GM12878 (cell line): ENCODE measurements around the gene PCCB. TPM values are rescaled to one million over a fixed set of nuclear protein-coding genes. Genes with fewer than 3 reads are reported as not detected.

Experiments used
- ATAC-seq: fragments of 200-7000 bp; cut with Tn5 transposase; 3 replicates; pipeline ENCODE4 v1.9.1; 2020; ENCODE audit warnings: mild to moderate bottlenecking, moderate library complexity
- BruUV-seq: library from RNA; stranded (reverse); fragments of 400-500 nt; replicated peaks from 2 replicates; lab custom pipeline; 2021; lab: Mats Ljungman, UMichigan
- CTCF ChIA-PET: fragments of 300-600 bp; sonication (Branson Sonifier 250); formaldehyde crosslinking; extraction: SDS; loops from one replicate; lab custom pipeline; 2021; ENCODE audit warnings: inconsistent platforms; lab: Yijun Ruan, JAX
- POLR2A ChIA-PET: fragments of 350-600 bp; formaldehyde crosslinking; extraction: SDS; loops from one replicate; lab custom pipeline; 2021; ENCODE audit warnings: inconsistent platforms; lab: Charles Lee
- RAD21 ChIA-PET: fragments of 300-600 bp; sonication (Branson Sonifier 250); formaldehyde crosslinking; loops from one replicate; lab custom pipeline; 2023; ENCODE audit warnings: antibody characterized with exemption; ENCODE audit not compliant: unreplicated experiment; lab: Charles Lee
- SMC1A ChIA-PET: fragments of 300-600 bp; sonication (Branson Sonifier 250); formaldehyde crosslinking; loops from one replicate; lab custom pipeline; 2023; ENCODE audit not compliant: unreplicated experiment, uncharacterized antibody; lab: Charles Lee
- DNase-seq: peaks from one replicate; pipeline ENCODE4 v3.0.0-alpha.2; 2011; ENCODE audit warnings: low read depth, low spot score
- FAIRE-seq: peaks from 3 replicates; lab custom pipeline; 2011; peaks lifted over from hg19 to GRCh38; lab: Jason Lieb, UNC
- H2AFZ ChIP-seq: 2 replicates; pipeline ENCODE4 v1.6.0; 2011; ENCODE audit warnings: low read depth, low read length, control low read depth; ENCODE audit not compliant: control insufficient read depth
- H3K27ac ChIP-seq: 2 replicates; pipeline ENCODE4 v1.5.1; 2011; ENCODE audit warnings: control low read depth; ENCODE audit not compliant: control insufficient read depth, insufficient read depth
- H3K27me3 ChIP-seq, 2 experiments: replicated peaks in 1 of 2; 2 replicates each; pipeline versions ENCODE4 v1.6.0 to v1.6.1; 2011; ENCODE audit warnings: low read length in 1 of 2; ENCODE audit not compliant: control insufficient read depth in 2 of 2, insufficient read depth in 2 of 2
- H3K36me3 ChIP-seq, 2 experiments: 2 replicates each; pipeline ENCODE4 v1.5.1; 2011; ENCODE audit warnings: low read length in 1 of 2; ENCODE audit not compliant: control insufficient read depth in 2 of 2, insufficient read depth in 2 of 2
- H3K4me1 ChIP-seq: 2 replicates; pipeline ENCODE4 v1.6.1; 2011; ENCODE audit warnings: mild to moderate bottlenecking, low read length, moderate library complexity, mixed read lengths; ENCODE audit not compliant: control insufficient read depth, insufficient read depth
- H3K4me2 ChIP-seq: 2 replicates; pipeline ENCODE4 v1.6.0; 2011; ENCODE audit warnings: control low read depth; ENCODE audit not compliant: control insufficient read depth, insufficient read depth
- H3K4me3 ChIP-seq: fragments of 200-600 bp; sonication (generic); 2 replicates; pipeline ENCODE4 v1.5.1; 2016
- H3K79me2 ChIP-seq: 2 replicates; pipeline ENCODE4 v1.6.0; 2011; ENCODE audit warnings: low read length; ENCODE audit not compliant: control insufficient read depth, insufficient read depth
- H3K9ac ChIP-seq: 2 replicates; pipeline ENCODE4 v1.8.0; 2011; ENCODE audit warnings: low read length, control low read depth, mixed read lengths; ENCODE audit not compliant: control insufficient read depth, insufficient read depth
- H3K9me3 ChIP-seq: replicated peaks from 3 replicates; pipeline ENCODE4 v1.5.1; 2011; ENCODE audit warnings: mild to moderate bottlenecking, low read length; ENCODE audit not compliant: control insufficient read depth, insufficient read depth
- H4K20me1 ChIP-seq: 2 replicates; pipeline ENCODE4 v1.6.0; 2011; ENCODE audit not compliant: control insufficient read depth, insufficient read depth
- CTCF ChIP-seq, 3 experiments: IDR thresholded peaks in 2 of 3; conservative IDR thresholded peaks in 1 of 3; 2 replicates each; pipeline ENCODE4 v1.5.1; 2011; ENCODE audit warnings: low read depth in 3 of 3, low read length in 3 of 3, mild to moderate bottlenecking in 3 of 3, control low read depth in 2 of 3, moderate library complexity in 2 of 3, inconsistent platforms in 1 of 3, mixed read lengths in 1 of 3; ENCODE audit not compliant: control insufficient read depth in 2 of 3, insufficient read depth in 1 of 3; ENCODE audit errors: extremely low read depth in 1 of 3
- EED ChIP-seq: sonication (generic); IDR thresholded peaks from 2 replicates; pipeline ENCODE4 v1.6.1; 2016; ENCODE audit warnings: antibody characterized with exemption, low read depth
- NFIC ChIP-seq: IDR thresholded peaks from 2 replicates; pipeline ENCODE4 v1.6.1; 2012; ENCODE audit warnings: low read depth, mild to moderate bottlenecking, inconsistent platforms, low read length, moderate library complexity
- RAD21 ChIP-seq: IDR thresholded peaks from 2 replicates; pipeline ENCODE4 v1.6.1; 2011; ENCODE audit warnings: mild to moderate bottlenecking, low read depth, low read length, moderate library complexity; ENCODE audit not compliant: insufficient read depth
- RCOR1 ChIP-seq: conservative IDR thresholded peaks from 2 replicates; pipeline ENCODE4 v1.6.1; 2012; ENCODE audit warnings: low read depth, low read length, improper control_type of control experiment
- TARDBP ChIP-seq: IDR thresholded peaks from 2 replicates; pipeline ENCODE4 v1.6.1; 2016; ENCODE audit warnings: borderline replicate concordance
- WGBS: methylation state at CpG from one replicate; pipeline ENCODE4 v1.1.6; 2016; ENCODE audit warnings: low lambda C conversion rate; ENCODE audit not compliant: insufficient replicate concordance, insufficient coverage; ENCODE audit errors: missing lambda C conversion rate; 5-methylcytosine and 5-hydroxymethylcytosine counted together
- in situ Hi-C: fragments of 300-500 bp; cut with MboI; formaldehyde crosslinking; loops from 9 replicates; pipeline ENCODE4 v1.14.3; 2018; ENCODE audit warnings: mixed read lengths
- intact Hi-C: fragments of 100-400 bp; cut with micrococcal nuclease; formaldehyde crosslinking; loops from one replicate; pipeline ENCODE4 v1.14.2; 2022; ENCODE audit not compliant: unreplicated experiment
- polyA plus RNA-seq, 11 experiments: library from polyadenylated mRNA; depleted of rRNA in 4 of 11; unstranded in 6 of 11; stranded (reverse) in 5 of 11; fragments of >200 nt; fragmentation: Nextera tagmentation in 4 of 11; fragmentation: Illumina TruSeq in 1 of 11; extraction: Ambion mirVana in 4 of 11; extraction: Trizol in 1 of 11; gene quantifications; 1 replicate in 1 of 11; 2 replicates in 10 of 11; pipeline versions ENCODE4 v1.2.1 to v1.2.3, GENCODE V29; 2011 to 2016; ENCODE audit warnings: inconsistent platforms in 2 of 11, missing spikeins in 2 of 11, low read depth in 1 of 11
- total RNA-seq, 4 experiments: library from RNA; depleted of rRNA in 3 of 4; stranded (reverse); fragments of >200 nt in 3 of 4; fragmentation: Illumina TruSeq in 1 of 4; extraction: Trizol in 1 of 4; gene quantifications; 2 replicates each; pipeline versions ENCODE4 v1.2.1 to v1.2.3, GENCODE V29; 2013 to 2021

PCCB gene
- total and polyA plus RNA-seq, 10 of the 15 experiments (the other 5 are each of a cell fraction or from before 2014, with no cell fraction given) = 67.2 to 133 (median 86.9) TPM

- no peaks in the 10 kb centered on the region for H4K20me1 ChIP-seq
- ATAC-seq (no peak), DNase-seq (no peak)
- H3K36me3 ChIP-seq = peaks cover 0 to 8% of the 10 kb centered on the region in 2 experiments; a peak in 1 of 4 replicates
- no TSS peak for BruUV-seq
- H3K9me3 ChIP-seq = no peaks in the 10 kb centered on the region
- 34% methylated on average over 2 of the region's 2 CpGs for WGBS
- no peaks in the 10 kb centered on the region for H3K27me3 ChIP-seq
- no peak overlapping the region for H3K27ac ChIP-seq
- in situ Hi-C loops = no loop called here
- TF ChIP-seq CTCF (IDR thresholded peaks at IDR 0.05 in 2 of 3, conservative IDR thresholded peaks at IDR 0.05 in 1 of 3; ENCODE audit: control insufficient read depth in 2 of 3, extremely low read depth in 1 of 3, insufficient read depth in 1 of 3, low read depth in 3 of 3, low read length in 3 of 3) (no peak), NFIC (no peak), RAD21 (no peak), EED (no peak), TARDBP (no peak), RCOR1 (no peak)
- TF ChIP-seq, all 136 proteins: peak for 0
- ChIA-PET CTCF (interaction anchor here (1.2 kb wide), 1 partner anchor 8 kb away, joined by 3 read pairs; no protein-coding TSS in a partner anchor), RAD21 (interaction anchor here (0.6 kb wide), 1 partner anchor 9 kb away, joined by 3 read pairs; no protein-coding TSS in a partner anchor), POLR2A (no interaction called here), SMC1A (interaction anchor here (0.8 to 1.4 kb wide), 3 partner anchors 11 to 389 kb away, joined by 3 read pairs; no protein-coding TSS in a partner anchor)
- H2AFZ ChIP-seq = no peak overlapping the region
- no peak overlapping the region for H3K4me2 ChIP-seq
- H3K79me2 ChIP-seq = no peaks in the 10 kb centered on the region
- no peaks in the 10 kb centered on the region for H3K4me1 ChIP-seq
- H3K9ac ChIP-seq = no peak overlapping the region
- FAIRE-seq = no peak
- no peak overlapping the region for H3K4me3 ChIP-seq
- intact Hi-C loops = no loop called here
Measured at GRCh38 chr3:136343446-136343845, 93.3 kb downstream of the PCCB start.
